D721Med (cell line): ENCODE data around the gene DDT.
"Not testable (repeated sequence)": the region's sequence is repeated elsewhere in the genome, so short reads cannot be mapped to it uniquely, and the experiment has no call there.

Experiments used
- DNase-seq: peaks from one replicate; pipeline ENCODE4 v3.0.0; 2011; ENCODE audit warnings: low spot score; ENCODE audit not compliant: insufficient read length
- FAIRE-seq: peaks from 2 replicates; lab custom pipeline; 2011; peaks lifted over from hg19 to GRCh38; lab: Jason Lieb, UNC
- CTCF ChIP-seq: IDR thresholded peaks from 2 replicates; pipeline ENCODE4 v1.5.1; 2012; ENCODE audit warnings: mild to moderate bottlenecking, control low read depth; ENCODE audit not compliant: insufficient read depth; ENCODE audit errors: missing control alignments

DDT gene

GRCh38 chr22:24002851-24003250 lies 28.6 kb upstream of the DDT start:
- TF ChIP-seq CTCF, result no peak
- FAIRE-seq, result no peak
- no peak for DNase-seq

- TF ChIP-seq CTCF, result no peak
- no peak for DNase-seq
- no peak for FAIRE-seq
Observed at GRCh38 chr22:24002272-24002671, 28.0 kb upstream of the DDT start.

GRCh38 chr22:24001314-24001713 lies 27.1 kb upstream of the DDT start:
- no peak for DNase-seq
- no peak for TF ChIP-seq CTCF
- no peak for FAIRE-seq

GRCh38 chr22:23999779-24000178 lies 25.5 kb upstream of the DDT start:
- not testable (repeated sequence) for FAIRE-seq, DNase-seq

- no peak for TF ChIP-seq CTCF
- no peak for FAIRE-seq
- no peak for DNase-seq
Observed at GRCh38 chr22:23997092-23997491, 22.9 kb upstream of the DDT start.

GRCh38 chr22:23993581-23994177 lies 19.4 kb upstream of the DDT start:
- not testable (repeated sequence) for DNase-seq, FAIRE-seq

GRCh38 chr22:23993080-23993479 lies 18.8 kb upstream of the DDT start:
- not testable (repeated sequence) for DNase-seq, FAIRE-seq

- FAIRE-seq, DNase-seq: not testable (repeated sequence)
Observed at GRCh38 chr22:23989583-23990244, 15.5 kb upstream of the DDT start.

GRCh38 chr22:23986538-23987178 lies 12.4 kb upstream of the DDT start:
- DNase-seq, FAIRE-seq: not testable (repeated sequence)

GRCh38 chr22:23986089-23986488 lies 11.8 kb upstream of the DDT start:
- FAIRE-seq, result not testable (repeated sequence)

More at GRCh38 chr22:23986089-23986488, 11.8 kb upstream of the DDT start:
- DNase-seq, result not testable (repeated sequence)
